Kidney epithelial cell (primary cell): ENCODE results near the gene MGLL. TPM values are rescaled to one million over a fixed set of nuclear protein-coding genes. Genes with fewer than 3 reads are reported as not detected.

Source experiments
- DNase-seq: peaks from one replicate; pipeline ENCODE4 v3.0.0-alpha.2; 2010; ENCODE audit warnings: low read depth
- H3K27me3 ChIP-seq: 2 replicates; pipeline ENCODE4 v1.6.0; 2011; ENCODE audit warnings: low read length; ENCODE audit not compliant: control insufficient read depth, insufficient read depth
- H3K36me3 ChIP-seq: 2 replicates; pipeline ENCODE4 v1.5.1; 2011; ENCODE audit warnings: low read length; ENCODE audit not compliant: control insufficient read depth, insufficient read depth
- H3K4me3 ChIP-seq: 2 replicates; pipeline ENCODE4 v1.5.1; 2011; ENCODE audit warnings: low read depth, mild to moderate bottlenecking, control low read depth, low read length
- total RNA-seq: library from RNA; depleted of rRNA; stranded (reverse); fragments of >200 nt; gene quantifications from 2 replicates; pipeline ENCODE4 v1.2.3, GENCODE V29; 2015
- TF ChIP-seq, protein P1 (sequence below): IDR thresholded peaks from 2 replicates; pipeline ENCODE4 v1.5.1; 2011; ENCODE audit warnings: mild to moderate bottlenecking, moderate library complexity, low read length, control low read depth, inconsistent platforms; ENCODE audit not compliant: insufficient read depth, poor library complexity, severe bottlenecking

The MGLL gene
- total RNA-seq, 1 donor from 2014 or later, result 71.8 TPM

DNA sequence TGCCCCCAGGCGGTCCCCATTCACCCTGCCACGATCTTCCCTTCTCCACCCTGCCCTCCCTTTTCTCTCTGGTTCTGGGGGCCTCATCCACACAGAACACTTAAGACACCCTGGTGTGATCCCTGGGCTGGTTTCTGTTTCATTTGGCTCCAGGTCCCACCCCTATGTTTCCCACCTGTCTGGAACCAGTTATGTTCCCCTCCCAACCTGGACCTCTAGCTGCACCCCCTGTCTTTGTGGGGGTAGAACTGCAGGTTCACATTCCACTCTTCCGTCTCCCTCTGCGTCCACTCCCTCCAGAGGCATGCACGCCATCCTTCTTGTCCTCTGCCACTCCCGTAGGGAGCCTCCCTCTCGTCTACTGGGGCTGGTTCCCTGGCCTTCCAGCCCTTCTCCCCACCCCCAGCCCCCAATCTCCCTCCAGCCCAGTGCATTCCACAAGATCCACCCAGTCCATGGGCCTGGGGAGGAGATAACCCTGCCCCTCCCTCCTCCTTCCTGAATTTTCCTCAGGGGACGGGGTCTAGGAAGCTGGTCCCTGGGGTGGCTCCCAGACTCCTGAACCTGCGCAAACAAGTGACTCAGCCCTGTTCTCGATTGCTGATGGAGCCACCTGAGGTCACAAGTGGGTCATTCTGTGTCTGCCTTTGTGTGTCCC lies 75.8 kb downstream of the MGLL start:
- Histone ChIP-seq H3K36me3 (no peaks in the 10 kb centered on the region), H3K27me3 (no peaks in the 10 kb centered on the region), H3K4me3 (no peak overlapping the region)
- no peak for DNase-seq
- TF ChIP-seq, protein P1, sequence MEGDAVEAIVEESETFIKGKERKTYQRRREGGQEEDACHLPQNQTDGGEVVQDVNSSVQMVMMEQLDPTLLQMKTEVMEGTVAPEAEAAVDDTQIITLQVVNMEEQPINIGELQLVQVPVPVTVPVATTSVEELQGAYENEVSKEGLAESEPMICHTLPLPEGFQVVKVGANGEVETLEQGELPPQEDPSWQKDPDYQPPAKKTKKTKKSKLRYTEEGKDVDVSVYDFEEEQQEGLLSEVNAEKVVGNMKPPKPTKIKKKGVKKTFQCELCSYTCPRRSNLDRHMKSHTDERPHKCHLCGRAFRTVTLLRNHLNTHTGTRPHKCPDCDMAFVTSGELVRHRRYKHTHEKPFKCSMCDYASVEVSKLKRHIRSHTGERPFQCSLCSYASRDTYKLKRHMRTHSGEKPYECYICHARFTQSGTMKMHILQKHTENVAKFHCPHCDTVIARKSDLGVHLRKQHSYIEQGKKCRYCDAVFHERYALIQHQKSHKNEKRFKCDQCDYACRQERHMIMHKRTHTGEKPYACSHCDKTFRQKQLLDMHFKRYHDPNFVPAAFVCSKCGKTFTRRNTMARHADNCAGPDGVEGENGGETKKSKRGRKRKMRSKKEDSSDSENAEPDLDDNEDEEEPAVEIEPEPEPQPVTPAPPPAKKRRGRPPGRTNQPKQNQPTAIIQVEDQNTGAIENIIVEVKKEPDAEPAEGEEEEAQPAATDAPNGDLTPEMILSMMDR, result peak; percentile 13

DNA sequence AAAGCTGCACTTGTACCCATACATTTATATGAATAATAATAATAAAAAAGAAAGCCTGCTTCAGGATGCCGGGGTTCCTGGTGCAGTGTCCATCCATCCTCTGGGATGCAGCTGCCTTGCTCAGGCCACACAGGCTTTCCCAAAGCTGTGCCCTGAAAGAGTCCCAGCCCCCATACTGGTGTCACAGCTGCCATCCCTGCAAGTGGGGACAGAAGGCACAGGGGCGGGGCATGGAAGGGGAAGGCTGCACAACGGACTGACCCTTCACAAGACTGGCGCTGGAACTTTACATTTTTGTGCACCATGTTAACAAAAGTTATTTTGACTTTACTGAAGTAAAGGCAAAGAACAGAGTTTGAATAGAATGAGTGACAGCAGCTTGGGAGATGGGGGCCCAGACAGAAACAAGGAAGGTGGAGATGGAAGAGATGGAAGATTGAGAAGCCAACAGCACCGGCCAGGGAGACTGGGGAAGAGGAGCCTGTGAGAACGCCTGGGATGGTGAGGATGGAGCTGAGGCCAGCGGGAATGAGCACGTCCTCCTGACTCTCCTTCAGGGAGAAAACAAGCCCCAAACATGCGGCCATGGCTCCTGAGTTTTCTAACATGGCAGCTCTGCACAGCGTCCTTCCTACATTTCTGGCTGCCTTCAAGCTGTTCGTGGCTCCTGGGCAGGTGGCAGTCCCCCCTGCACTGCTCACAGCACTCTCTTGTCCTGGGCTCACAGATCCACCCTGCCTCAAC lies 76.5 kb downstream of the MGLL start:
- DNase-seq, result no peak
- Histone ChIP-seq H3K27me3 (no peaks in the 10 kb centered on the region), H3K4me3 (no peak overlapping the region), H3K36me3 (no peaks in the 10 kb centered on the region)
- TF ChIP-seq, protein P1, result no peak

DNA sequence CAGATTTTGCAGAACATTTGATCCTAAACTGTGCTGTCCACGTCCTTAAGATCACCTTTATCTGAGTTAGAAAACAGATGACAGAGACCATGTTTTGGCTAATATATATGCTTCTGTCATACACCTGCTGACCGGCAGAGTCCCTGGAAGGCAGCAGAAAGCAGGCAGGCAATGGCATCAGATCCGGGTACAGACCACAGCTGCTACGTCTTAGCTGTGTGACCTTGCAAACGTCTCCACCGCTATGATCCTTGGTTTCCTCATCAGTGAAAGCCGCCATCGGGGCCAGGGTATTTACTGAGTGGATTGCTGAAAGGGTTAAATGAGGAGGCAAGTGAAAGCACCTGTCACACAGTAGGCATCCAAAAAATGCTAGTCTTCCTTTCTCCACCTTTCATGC lies 77.4 kb downstream of the MGLL start:
- Histone ChIP-seq H3K4me3 (no peak overlapping the region), H3K36me3 (no peaks in the 10 kb centered on the region), H3K27me3 (no peaks in the 10 kb centered on the region)
- no peak for DNase-seq
- TF ChIP-seq, protein P1, result no peak

DNA sequence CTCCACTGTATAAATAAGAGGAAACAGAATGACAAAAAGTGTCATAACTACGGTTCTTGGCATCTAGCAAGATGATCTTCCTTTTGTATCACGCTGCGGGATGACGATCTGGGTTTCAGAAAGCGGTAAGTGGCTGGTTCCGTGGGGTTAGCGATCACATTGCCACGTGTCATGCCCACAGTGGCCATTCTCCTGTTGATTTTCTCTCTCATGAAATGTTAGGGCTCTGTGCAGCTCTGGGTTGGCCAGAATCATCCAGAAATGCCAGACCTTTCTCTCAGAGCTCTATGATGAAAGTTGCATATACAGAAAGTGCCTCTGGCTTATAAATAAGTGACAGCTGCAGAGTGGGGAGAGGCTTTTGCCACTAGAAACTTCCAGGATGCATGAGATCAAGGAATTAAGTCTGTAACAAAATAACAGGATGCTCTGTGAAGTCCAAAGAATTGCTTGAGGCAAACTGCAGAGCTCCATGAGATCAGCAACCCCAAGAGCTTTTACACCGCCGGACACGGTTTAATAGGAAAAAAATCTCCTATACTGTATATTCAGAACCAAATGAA lies 78.0 kb downstream of the MGLL start:
- Histone ChIP-seq H3K27me3 (no peaks in the 10 kb centered on the region), H3K36me3 (no peaks in the 10 kb centered on the region), H3K4me3 (no peak overlapping the region)
- no peak for DNase-seq
- TF ChIP-seq, protein P1, result no peak

DNA sequence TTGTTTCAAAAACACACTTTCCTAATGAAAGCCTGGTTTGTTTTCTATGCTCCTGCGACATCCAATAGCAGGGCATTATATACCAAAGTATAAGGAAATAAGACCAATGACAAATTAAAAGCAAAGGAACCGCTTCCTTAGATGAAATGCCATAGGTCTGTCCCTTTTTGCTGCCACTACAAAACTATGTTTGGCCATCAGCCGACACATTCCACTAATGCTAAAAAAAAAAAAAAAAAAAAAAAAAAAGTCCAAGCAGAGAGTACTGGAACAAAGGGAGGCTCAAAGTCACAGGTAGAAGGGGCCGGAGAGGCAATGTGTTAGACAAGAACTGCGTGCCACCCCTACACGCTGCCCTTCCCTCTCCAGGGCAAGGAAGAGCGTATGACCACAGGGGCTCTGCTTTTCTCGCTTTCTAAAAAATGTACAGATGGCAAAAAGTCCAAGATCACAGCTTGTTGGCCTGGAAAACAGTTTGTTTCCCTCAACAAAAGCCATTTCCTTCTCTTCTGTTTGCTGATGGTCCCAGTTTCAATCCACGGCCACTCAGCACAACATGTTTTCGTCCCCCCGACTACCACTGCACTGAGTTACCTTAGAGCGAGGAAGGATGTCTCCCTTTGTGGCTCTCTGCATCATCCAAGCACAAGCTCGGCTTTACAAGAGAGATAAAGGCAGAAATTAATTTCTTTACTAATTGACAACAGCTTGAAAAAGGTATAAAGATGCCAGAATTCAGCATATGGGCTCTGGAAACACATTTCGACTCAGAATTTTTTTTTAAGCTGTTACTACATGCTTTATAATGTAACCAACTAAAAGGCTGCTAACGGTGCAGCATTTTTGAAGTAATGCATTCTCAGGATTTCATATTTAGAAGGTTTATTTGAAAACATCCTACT lies 78.7 kb downstream of the MGLL start:
- no peaks in the 10 kb centered on the region for H3K27me3 ChIP-seq
- TF ChIP-seq, protein P1, result no peak
- H3K36me3 ChIP-seq, result no peaks in the 10 kb centered on the region
- no peak for DNase-seq
- H3K4me3 ChIP-seq, result no peak overlapping the region
